Measurements from ENCODE around the gene COPB1.

Gene COPB1

GRCh38 chr11:14420223-14420622 lies 79.4 kb downstream of the COPB1 start:
- no peak for ATAC-seq (ENCODE audit: insufficient read depth, low read depth)
- H3K4me1 ChIP-seq (ENCODE audit: insufficient read depth, low read length) = peaks cover 60% of the 10 kb centered on the region

GRCh38 chr11:14418801-14419417 lies 80.7 kb downstream of the COPB1 start:
- H3K79me2 ChIP-seq (ENCODE audit: insufficient read depth, low read length) = no peaks in the 10 kb centered on the region
- peak; percentile 34 for DNase-seq
- no peak overlapping the region for H3K9ac ChIP-seq (ENCODE audit: low read depth, low read length)
- no peak for TF ChIP-seq EZH2 (IDR thresholded peaks at IDR 0.05; ENCODE audit: borderline replicate concordance, low read depth, low read length, severe bottlenecking)
- TF ChIP-seq CTCF (IDR thresholded peaks at IDR 0.05; ENCODE audit: borderline replicate concordance, extremely low read depth, low read length, poor library complexity, severe bottlenecking) = peak; percentile 76
- no peak overlapping the region for H3K4me2 ChIP-seq (ENCODE audit: insufficient read depth, low read length)
- ATAC-seq (ENCODE audit: insufficient read depth, low read depth) = no peak
- H3K27me3 ChIP-seq (ENCODE audit: insufficient read depth, low read length, poor library complexity) = no peaks in the 10 kb centered on the region
- H3K4me3 ChIP-seq (ENCODE audit: low read depth in 1 of 2, low read length in 2 of 2) = no peak overlapping the region
- H2AFZ ChIP-seq (ENCODE audit: low read depth, low read length) = no peak overlapping the region
- 0 out of 2 replicates have a peak overlapping the region, but pooled peaks have one; percentile 10 for H3K27ac ChIP-seq (ENCODE audit: low read length)
- no peaks in the 10 kb centered on the region for H3K36me3 ChIP-seq (ENCODE audit: insufficient read depth, low read length)
- peaks cover 69% of the 10 kb centered on the region for H3K4me1 ChIP-seq (ENCODE audit: insufficient read depth, low read length)
- H3K9me3 ChIP-seq (ENCODE audit: insufficient read depth, low read length, severe bottlenecking) = no peaks in the 10 kb centered on the region
- no peaks in the 10 kb centered on the region for H4K20me1 ChIP-seq (ENCODE audit: insufficient read depth, low read length)

More at GRCh38 chr11:14420223-14420622, 79.4 kb downstream of the COPB1 start:
- peak; percentile 12 for DNase-seq
- Histone ChIP-seq H3K9ac (ENCODE audit: low read depth, low read length) (no peak overlapping the region), H3K9me3 (ENCODE audit: insufficient read depth, low read length, severe bottlenecking) (no peaks in the 10 kb centered on the region), H3K36me3 (ENCODE audit: insufficient read depth, low read length) (no peaks in the 10 kb centered on the region), H3K27ac (ENCODE audit: low read length) (peak overlapping the region; percentile 21; the same call in 1 of the 2 replicates), H2AFZ (ENCODE audit: low read depth, low read length) (no peak overlapping the region), H4K20me1 (ENCODE audit: insufficient read depth, low read length) (no peaks in the 10 kb centered on the region), H3K4me3 (ENCODE audit: low read depth in 1 of 2, low read length in 2 of 2) (no peak overlapping the region), H3K27me3 (ENCODE audit: insufficient read depth, low read length, poor library complexity) (no peaks in the 10 kb centered on the region), H3K79me2 (ENCODE audit: insufficient read depth, low read length) (no peaks in the 10 kb centered on the region), H3K4me2 (ENCODE audit: insufficient read depth, low read length) (no peak overlapping the region)
- TF ChIP-seq EZH2 (IDR thresholded peaks at IDR 0.05; ENCODE audit: borderline replicate concordance, low read depth, low read length, severe bottlenecking) (no peak), CTCF (IDR thresholded peaks at IDR 0.05; ENCODE audit: borderline replicate concordance, extremely low read depth, low read length, poor library complexity, severe bottlenecking) (peak; percentile 12)

GRCh38 chr11:14417617-14418374 lies 81.8 kb downstream of the COPB1 start:
- Histone ChIP-seq H2AFZ (ENCODE audit: low read depth, low read length) (no peak overlapping the region; the same call in 1 of the 2 replicates), H3K36me3 (ENCODE audit: insufficient read depth, low read length) (no peaks in the 10 kb centered on the region), H3K4me1 (ENCODE audit: insufficient read depth, low read length) (peaks cover 69% of the 10 kb centered on the region), H3K79me2 (ENCODE audit: insufficient read depth, low read length) (no peaks in the 10 kb centered on the region), H3K27me3 (ENCODE audit: insufficient read depth, low read length, poor library complexity) (no peaks in the 10 kb centered on the region), H3K4me3 (ENCODE audit: low read depth in 1 of 2, low read length in 2 of 2) (no peak overlapping the region), H3K9ac (ENCODE audit: low read depth, low read length) (no peak overlapping the region), H3K27ac (ENCODE audit: low read length) (peak overlapping the region; percentile 99), H3K4me2 (ENCODE audit: insufficient read depth, low read length) (no peak overlapping the region), H4K20me1 (ENCODE audit: insufficient read depth, low read length) (no peaks in the 10 kb centered on the region), H3K9me3 (ENCODE audit: insufficient read depth, low read length, severe bottlenecking) (no peaks in the 10 kb centered on the region)
- no peak for TF ChIP-seq EZH2 (IDR thresholded peaks at IDR 0.05; ENCODE audit: borderline replicate concordance, low read depth, low read length, severe bottlenecking)
- no peak for TF ChIP-seq CTCF (IDR thresholded peaks at IDR 0.05; ENCODE audit: borderline replicate concordance, extremely low read depth, low read length, poor library complexity, severe bottlenecking)
- ATAC-seq (ENCODE audit: insufficient read depth, low read depth) = no peak
- peak; percentile 5 for DNase-seq

All from DND-41 (cell line).